KMS-11 (cell line): ENCODE data around the gene MTRF1.

ENCODE experiments used
- H2AFZ ChIP-seq: fragments of 200-600 bp; sonication (generic); 2 replicates; pipeline ENCODE4 v1.6.1; 2016; ENCODE audit warnings: antibody characterized with exemption, mixed run types, low read depth
- H3K27ac ChIP-seq: fragments of 200-600 bp; sonication (generic); 2 replicates; pipeline ENCODE4 v1.6.1; 2016; ENCODE audit warnings: mild to moderate bottlenecking, mixed run types
- H3K27me3 ChIP-seq: fragments of 200-600 bp; sonication (generic); 2 replicates; pipeline ENCODE4 v1.6.1; 2017; ENCODE audit warnings: mild to moderate bottlenecking, low read depth, mixed run types, moderate library complexity; ENCODE audit not compliant: insufficient read depth
- H3K36me3 ChIP-seq: fragments of 200-600 bp; sonication (generic); 2 replicates; pipeline ENCODE4 v1.6.1; 2017; ENCODE audit warnings: mild to moderate bottlenecking, mixed run types; ENCODE audit not compliant: insufficient read depth
- H3K4me1 ChIP-seq: fragments of 200-600 bp; sonication (generic); 2 replicates; pipeline ENCODE4 v1.6.1; 2016; ENCODE audit warnings: mild to moderate bottlenecking, low read depth, mixed run types; ENCODE audit not compliant: poor library complexity, severe bottlenecking
- H3K4me2 ChIP-seq: fragments of 200-600 bp; sonication (generic); 2 replicates; pipeline ENCODE4 v1.7.0; 2016; ENCODE audit warnings: mild to moderate bottlenecking, mixed run types
- H3K4me3 ChIP-seq: fragments of 200-600 bp; sonication (generic); IDR thresholded peaks from 2 replicates; pipeline ENCODE4 v1.6.1; 2017; ENCODE audit warnings: low read depth, low read length, mixed read lengths; ENCODE audit not compliant: insufficient read depth
- H3K79me2 ChIP-seq: fragments of 200-600 bp; sonication (generic); 2 replicates; pipeline ENCODE4 v1.6.1; 2016; ENCODE audit warnings: low read depth, mixed run types; ENCODE audit not compliant: insufficient read depth
- H3K9ac ChIP-seq: fragments of 200-600 bp; sonication (generic); 2 replicates; pipeline ENCODE4 v1.6.1; 2016; ENCODE audit warnings: mild to moderate bottlenecking, mixed run types
- H4K20me1 ChIP-seq: fragments of 200-600 bp; sonication (generic); 2 replicates; pipeline ENCODE4 v1.6.1; 2016; ENCODE audit warnings: mild to moderate bottlenecking, mixed run types; ENCODE audit not compliant: insufficient read depth
- CTCF ChIP-seq: fragments of 200-600 bp; sonication (generic); conservative IDR thresholded peaks from 2 replicates; pipeline ENCODE4 v1.6.1; 2017; ENCODE audit warnings: low read depth, mild to moderate bottlenecking, antibody characterized with exemption, low read length, moderate library complexity, mixed read lengths

The MTRF1 gene

GRCh38 chr13:41294914-41295313, 31.5 kb upstream of the MTRF1 start:
- H3K27me3 ChIP-seq, result no peaks in the 10 kb centered on the region; the same call in 1 of the 2 replicates
- H3K4me1 ChIP-seq, result peaks cover 8% of the 10 kb centered on the region
- no peaks in the 10 kb centered on the region for H3K36me3 ChIP-seq
- H4K20me1 ChIP-seq, result no peaks in the 10 kb centered on the region
- no peaks in the 10 kb centered on the region for H3K79me2 ChIP-seq
- H3K9ac ChIP-seq, result no peak overlapping the region
- H3K27ac ChIP-seq, result no peak overlapping the region
- no peak overlapping the region for H2AFZ ChIP-seq
- no peak overlapping the region for H3K4me2 ChIP-seq
- H3K4me3 ChIP-seq, result no peak overlapping the region
- TF ChIP-seq CTCF, result no peak

GRCh38 chr13:41293272-41293671, 29.9 kb upstream of the MTRF1 start:
- Histone ChIP-seq H3K27me3 (no peaks in the 10 kb centered on the region; the same call in 1 of the 2 replicates), H3K27ac (no peak overlapping the region), H4K20me1 (no peaks in the 10 kb centered on the region), H3K79me2 (no peaks in the 10 kb centered on the region), H2AFZ (no peak overlapping the region), H3K4me2 (no peak overlapping the region), H3K4me1 (no peaks in the 10 kb centered on the region), H3K4me3 (no peak overlapping the region), H3K36me3 (no peaks in the 10 kb centered on the region), H3K9ac (no peak overlapping the region)
- TF ChIP-seq CTCF, result no peak

- no peak overlapping the region for H3K27ac ChIP-seq
- no peak overlapping the region for H3K4me2 ChIP-seq
- H3K4me3 ChIP-seq, result no peak overlapping the region
- H3K4me1 ChIP-seq, result no peaks in the 10 kb centered on the region
- no peak for TF ChIP-seq CTCF
- H3K79me2 ChIP-seq, result no peaks in the 10 kb centered on the region
- H3K9ac ChIP-seq, result no peak overlapping the region
- H3K36me3 ChIP-seq, result no peaks in the 10 kb centered on the region
- no peaks in the 10 kb centered on the region for H4K20me1 ChIP-seq
- no peaks in the 10 kb centered on the region for H3K27me3 ChIP-seq
- no peak overlapping the region for H2AFZ ChIP-seq
These were observed 27.9 kb upstream of the MTRF1 start for GRCh38 chr13:41291246-41291645.

GRCh38 chr13:41289463-41289881, 26.1 kb upstream of the MTRF1 start:
- H2AFZ ChIP-seq, result no peak overlapping the region
- no peaks in the 10 kb centered on the region for H4K20me1 ChIP-seq
- no peaks in the 10 kb centered on the region for H3K27me3 ChIP-seq
- no peak overlapping the region for H3K4me2 ChIP-seq
- H3K79me2 ChIP-seq, result no peaks in the 10 kb centered on the region
- H3K4me3 ChIP-seq, result no peak overlapping the region
- no peaks in the 10 kb centered on the region for H3K36me3 ChIP-seq
- H3K27ac ChIP-seq, result no peak overlapping the region
- H3K9ac ChIP-seq, result no peak overlapping the region
- no peaks in the 10 kb centered on the region for H3K4me1 ChIP-seq
- no peak for TF ChIP-seq CTCF
